IMR-90 (cell line): Measurements from ENCODE around the gene PIGC. TPM values are rescaled to one million over a fixed set of nuclear protein-coding genes. Genes with fewer than 3 reads are reported as not detected.

Source experiments
- ATAC-seq: fragments of 200-7000 bp; cut with Tn5 transposase; 2 replicates; pipeline ENCODE4 v1.9.1; 2020; ENCODE audit warnings: low read depth, mild to moderate bottlenecking, moderate library complexity
- BruUV-seq: library from RNA; stranded (reverse); fragments of 400-500 nt; replicated peaks from 2 replicates; lab custom pipeline; 2021; lab: Mats Ljungman, UMichigan
- CTCF ChIA-PET: fragments of 300-600 bp; formaldehyde crosslinking; extraction: SDS; loops from one replicate; lab custom pipeline; 2021; ENCODE audit warnings: antibody characterized with exemption; lab: Yijun Ruan, JAX
- POLR2A ChIA-PET: fragments of 300-600 bp; sonication (Branson Sonifier 250); formaldehyde crosslinking; loops from one replicate; lab custom pipeline; 2022; ENCODE audit warnings: antibody characterized with exemption; ENCODE audit not compliant: unreplicated experiment; lab: Charles Lee
- DNase-seq: peaks from one replicate; pipeline ENCODE4 v3.0.0; 2013
- H2AFZ ChIP-seq: replicated peaks from 2 replicates; pipeline ENCODE3; 2013; ENCODE audit warnings: low read length, mild to moderate bottlenecking; ENCODE audit not compliant: poor library complexity
- H2AK5ac ChIP-seq: 2 replicates; pipeline ENCODE4 v1.6.1; 2013; ENCODE audit warnings: low read depth, low read length, inconsistent platforms
- H2AK9ac ChIP-seq: replicated peaks from 2 replicates; pipeline ENCODE3; 2013; ENCODE audit warnings: mild to moderate bottlenecking, low read depth, low read length, moderate library complexity; ENCODE audit not compliant: poor library complexity
- H2BK120ac ChIP-seq: 2 replicates; pipeline ENCODE4 v1.6.1; 2013; ENCODE audit warnings: low read depth, low read length, inconsistent platforms
- H2BK15ac ChIP-seq: 3 replicates; pipeline ENCODE4 v1.6.1; 2013; ENCODE audit warnings: low read depth, low read length, inconsistent platforms
- H2BK20ac ChIP-seq: 2 replicates; pipeline ENCODE4 v1.6.1; 2013; ENCODE audit warnings: low read depth, mild to moderate bottlenecking, inconsistent platforms, low read length, moderate library complexity
- H2BK5ac ChIP-seq: 2 replicates; pipeline ENCODE4 v1.6.1; 2013; ENCODE audit warnings: mild to moderate bottlenecking, low read depth, low read length, inconsistent platforms; ENCODE audit not compliant: poor library complexity, severe bottlenecking
- H3K14ac ChIP-seq: replicated peaks from 2 replicates; pipeline ENCODE4 v1.6.1; 2013; ENCODE audit warnings: low read depth, low read length, inconsistent platforms
- H3K18ac ChIP-seq: 2 replicates; pipeline ENCODE4 v1.6.1; 2013; ENCODE audit warnings: low read depth, low read length, control low read depth
- H3K23ac ChIP-seq: 2 replicates; pipeline ENCODE4 v1.6.1; 2013; ENCODE audit warnings: low read depth, low read length, inconsistent platforms
- H3K27ac ChIP-seq: 2 replicates; pipeline ENCODE4 v1.5.1; 2013; ENCODE audit warnings: mild to moderate bottlenecking, control low read depth, low read length; ENCODE audit not compliant: insufficient read depth
- H3K27me3 ChIP-seq: 2 replicates; pipeline ENCODE4 v1.6.1; 2013; ENCODE audit warnings: low read length; ENCODE audit not compliant: control insufficient read depth, insufficient read depth
- H3K36me3 ChIP-seq: 2 replicates; pipeline ENCODE4 v1.6.1; 2013; ENCODE audit warnings: low read length, mixed read lengths; ENCODE audit not compliant: control insufficient read depth, insufficient read depth
- H3K4ac ChIP-seq: 2 replicates; pipeline ENCODE4 v1.6.1; 2013; ENCODE audit warnings: low read depth, low read length, inconsistent platforms
- H3K4me1 ChIP-seq: 2 replicates; pipeline ENCODE4 v1.6.1; 2013; ENCODE audit warnings: low read length, mixed read lengths; ENCODE audit not compliant: control insufficient read depth, insufficient read depth
- H3K4me2 ChIP-seq: 2 replicates; pipeline ENCODE4 v1.6.1; 2013; ENCODE audit warnings: low read depth, mild to moderate bottlenecking, control low read depth, low read length, moderate library complexity
- H3K4me3 ChIP-seq: 2 replicates; pipeline ENCODE4 v1.5.1; 2013; ENCODE audit warnings: low read depth, mild to moderate bottlenecking, control low read depth, low read length, moderate library complexity; ENCODE audit not compliant: insufficient read depth
- H3K56ac ChIP-seq: 2 replicates; pipeline ENCODE4 v1.6.1; 2013; ENCODE audit warnings: low read length, inconsistent platforms; ENCODE audit not compliant: insufficient read depth; ENCODE audit errors: extremely low read depth
- H3K79me1 ChIP-seq, 2 experiments: 2 replicates each; pipeline ENCODE4 v1.6.1; 2013; ENCODE audit warnings: low read length in 2 of 2, inconsistent platforms in 1 of 2, low read depth in 1 of 2
- H3K9ac ChIP-seq: 2 replicates; pipeline ENCODE4 v1.6.1; 2013; ENCODE audit warnings: low read depth, low read length, control low read depth
- H3K9me1 ChIP-seq: 2 replicates; pipeline ENCODE4 v1.6.1; 2013; ENCODE audit warnings: low read length, inconsistent platforms; ENCODE audit not compliant: insufficient read depth
- H3K9me3 ChIP-seq: 2 replicates; pipeline ENCODE4 v1.6.1; 2013; ENCODE audit warnings: low read length; ENCODE audit not compliant: control insufficient read depth, insufficient read depth
- H4K20me1 ChIP-seq: 2 replicates; pipeline ENCODE4 v1.6.1; 2013; ENCODE audit warnings: low read length, inconsistent platforms; ENCODE audit not compliant: insufficient read depth
- H4K5ac ChIP-seq: 2 replicates; pipeline ENCODE4 v1.6.1; 2013; ENCODE audit warnings: mild to moderate bottlenecking, low read depth, low read length, control low read depth
- H4K8ac ChIP-seq, 2 experiments: 2 replicates each; pipeline ENCODE4 v1.6.1; 2013; ENCODE audit warnings: low read depth in 2 of 2, low read length in 2 of 2, control low read depth in 1 of 2, inconsistent platforms in 1 of 2
- H4K91ac ChIP-seq: 2 replicates; pipeline ENCODE4 v1.6.1; 2013; ENCODE audit warnings: low read depth, low read length, inconsistent platforms; ENCODE audit not compliant: insufficient read depth
- CEBPB ChIP-seq: IDR thresholded peaks from 2 replicates; pipeline ENCODE4 v1.6.1; 2012; ENCODE audit warnings: low read depth, low read length, improper control_type of control experiment
- MAZ ChIP-seq: IDR thresholded peaks from 2 replicates; pipeline ENCODE4 v1.6.1; 2012; ENCODE audit warnings: low read depth, mild to moderate bottlenecking, low read length, improper control_type of control experiment, moderate library complexity, borderline replicate concordance
- WGBS, 2 experiments: methylation state at CpG; one replicate each; pipeline versions ENCODE4 v1.1.5 to v1.1.7; 2013; ENCODE audit warnings: missing lambda C conversion rate in 2 of 2; ENCODE audit not compliant: insufficient read length in 1 of 2; ENCODE audit errors: extremely low coverage in 2 of 2; 5-methylcytosine and 5-hydroxymethylcytosine counted together
- dilution Hi-C: fragments of 300-500 bp; cut with HindIII; formaldehyde crosslinking; loops from one replicate; pipeline ENCODE4 v1.14.3; 2018; ENCODE audit warnings: low sequenced_read_pairs; ENCODE audit not compliant: unreplicated experiment
- in situ Hi-C: fragments of 300-500 bp; cut with MboI; formaldehyde crosslinking; loops from 3 replicates; pipeline ENCODE4 v1.14.3; 2019; ENCODE audit warnings: low sequenced_read_pairs, inconsistent platforms, mixed read lengths
- intact Hi-C: fragments of 100-400 bp; cut with micrococcal nuclease; formaldehyde crosslinking; loops from 2 replicates; pipeline ENCODE4 v1.10.0; 2022
- polyA plus RNA-seq, 3 experiments: library from polyadenylated mRNA; depleted of rRNA; stranded (reverse); fragments of >200 nt; gene quantifications; 2 replicates each; pipeline ENCODE4 v1.2.3, GENCODE V29; 2012; ENCODE audit warnings: low replicate concordance in 1 of 3
- total RNA-seq: library from RNA; depleted of rRNA; stranded (reverse); fragments of >200 nt; gene quantifications from 2 replicates; pipeline ENCODE4 v1.2.3, GENCODE V29; 2012

PIGC gene
- total and polyA plus RNA-seq, 2 of the 4 experiments (the other 2 are of a cell fraction), result 14.9 to 15.8 TPM

- Histone ChIP-seq H2BK20ac (no peak overlapping the region), H3K36me3 (no peaks in the 10 kb centered on the region), H4K91ac (no peak overlapping the region), H4K5ac (no peak overlapping the region), H3K4me3 (no peak overlapping the region), H2AK5ac (no peak overlapping the region), H2BK120ac (no peak overlapping the region), H4K20me1 (no peaks in the 10 kb centered on the region), H3K4ac (no peak overlapping the region), H3K4me1 (no peaks in the 10 kb centered on the region), H2BK15ac (no peak overlapping the region), H3K4me2 (no peak overlapping the region), H3K9me1 (no peaks in the 10 kb centered on the region), H3K27me3 (peaks cover 35% of the 10 kb centered on the region), H3K9me3 (no peaks in the 10 kb centered on the region), H3K27ac (no peak overlapping the region), H3K79me1 (no peaks in the 10 kb centered on the region), H4K8ac (no peak overlapping the region), H3K14ac (no peak overlapping the region), H3K9ac (no peak overlapping the region), H2AK9ac (no peak overlapping the region), H3K18ac (no peak overlapping the region), H3K56ac (no peak overlapping the region), H2BK5ac (no peak overlapping the region), H2AFZ (no peak overlapping the region), H3K23ac (no peak overlapping the region)
- in situ Hi-C loops, result no loop called here
- dilution Hi-C loops, result no loop called here
- ATAC-seq (no peak), DNase-seq (no peak)
- ChIA-PET POLR2A (no interaction called here), CTCF (no interaction called here)
- intact Hi-C loops, result no loop called here
- no CpG with 5 or more reads among the region's 3 CpGs for WGBS, 2 experiments
- TF ChIP-seq MAZ (no peak), CEBPB (no peak)
- no TSS peak for BruUV-seq
Measured at GRCh38 chr1:172489847-172490246, 46.0 kb upstream of the PIGC start.
